NCI-H1694 treated with DMSO at 0.1 percent for 48 hours (cell line): ENCODE results near the gene UNC45B.
"Not testable (repeated sequence)": the region's sequence is repeated elsewhere in the genome, so short reads cannot be mapped to it uniquely, and the experiment has no call there.

Experiments
- DNase-seq: peaks from one replicate; lab custom pipeline; 2025; lab: John Stamatoyannopoulos, UW

The UNC45B gene

GRCh38 chr17:35170968-35171771 is 23.6 kb downstream of the UNC45B start:
- no peak for DNase-seq

- no peak for DNase-seq
These were observed 24.2 kb downstream of the UNC45B start for GRCh38 chr17:35171834-35172233.

- not testable (repeated sequence) for DNase-seq
These were observed 24.7 kb downstream of the UNC45B start for GRCh38 chr17:35172321-35172720.

GRCh38 chr17:35174835-35175334 is 27.3 kb downstream of the UNC45B start:
- no peak for DNase-seq

GRCh38 chr17:35175638-35176415 is 28.2 kb downstream of the UNC45B start:
- no peak for DNase-seq

GRCh38 chr17:35176897-35177296 is 29.3 kb downstream of the UNC45B start:
- DNase-seq = no peak

- not testable (repeated sequence) for DNase-seq
These were observed 31.8 kb downstream of the UNC45B start for GRCh38 chr17:35179379-35179778.

- no peak for DNase-seq
These were observed 35.7 kb downstream of the UNC45B start for GRCh38 chr17:35183332-35183731.

- no peak for DNase-seq
These were observed 36.7 kb downstream of the UNC45B start for GRCh38 chr17:35184274-35184673.

- no peak for DNase-seq
These were observed 38.2 kb downstream of the UNC45B start for GRCh38 chr17:35185849-35186248.

GRCh38 chr17:35187481-35187880 is 39.9 kb downstream of the UNC45B start:
- no peak for DNase-seq

- DNase-seq = no peak
These were observed 40.5 kb downstream of the UNC45B start for GRCh38 chr17:35188111-35188510.

- no peak for DNase-seq
These were observed 41.7 kb downstream of the UNC45B start for GRCh38 chr17:35189291-35189690.

- DNase-seq = no peak
These were observed 43.5 kb downstream of the UNC45B start for GRCh38 chr17:35191001-35191695.

- no peak for DNase-seq
These were observed 45.1 kb downstream of the UNC45B start for GRCh38 chr17:35192708-35193107.

GRCh38 chr17:35194001-35194400 is 46.4 kb downstream of the UNC45B start, which contains the start of gene SLC35G3:
Gene SLC35G3 (minus strand): TSS chr17:35194393. CDS start chr17:35194307, 86 bp downstream.
- not testable (repeated sequence) for DNase-seq

GRCh38 chr17:35195062-35195461 is 47.4 kb downstream of the UNC45B start:
- not testable (repeated sequence) for DNase-seq

- DNase-seq = not testable (repeated sequence)
These were observed 55.0 kb downstream of the UNC45B start for GRCh38 chr17:35202582-35202981.

GRCh38 chr17:35210741-35211140 is 63.1 kb downstream of the UNC45B start:
- no peak for DNase-seq

GRCh38 chr17:35212668-35213067 is 65.1 kb downstream of the UNC45B start:
- DNase-seq = no peak

GRCh38 chr17:35213412-35213940 is 65.9 kb downstream of the UNC45B start:
- DNase-seq = no peak

- DNase-seq = no peak
These were observed 66.6 kb downstream of the UNC45B start for GRCh38 chr17:35214192-35214591.
